ENCODE measurements around the gene CNGB1. TPM values are rescaled to one million over a fixed set of nuclear protein-coding genes. Genes with fewer than 3 reads are reported as not detected.
A peak's percentile ranks its signal among the peaks of the same experiment; 100 is the strongest.

CNGB1 gene
- polyA plus RNA-seq, 2 of the 4 experiments (the other 2 are of a cell fraction) = 0.23 to 0.39 TPM

DNA sequence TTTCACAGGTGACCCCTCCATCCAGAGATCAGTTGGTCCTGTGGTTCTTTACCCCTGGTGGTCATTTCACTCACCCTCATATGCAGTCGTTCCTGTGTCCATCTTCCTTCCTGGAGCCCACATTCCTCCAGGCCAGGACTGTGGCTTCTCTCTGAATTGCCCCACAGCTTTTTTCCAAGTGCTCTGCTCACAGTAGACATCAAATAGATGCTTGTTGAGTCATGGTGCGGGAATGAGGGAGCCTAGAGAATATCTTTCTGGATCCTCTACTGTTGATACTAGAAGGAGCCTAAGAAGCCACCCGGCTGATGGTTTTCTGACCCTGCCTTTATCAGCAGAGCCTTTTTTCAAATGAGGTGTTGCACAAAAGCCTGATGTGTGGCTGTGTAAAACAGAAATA, 40.7 kb upstream of the CNGB1 start:
- no peak overlapping the region for H3K4me2 ChIP-seq
- ATAC-seq = peak; percentile 43 to 74; a peak in 4 of 6 replicates
- WGBS (ENCODE audit: missing lambda C conversion rate) = 53% methylated on average over 3 of the region's 3 CpGs
- ChIA-PET POLR2A (no interaction called here), CTCF (interaction anchor here (1.2 to 1.4 kb wide), 2 partner anchors 9 to 148 kb away, joined by 3 read pairs; no protein-coding TSS in a partner anchor)
- peaks cover 21% of the 10 kb centered on the region for H3K4me1 ChIP-seq
- TF ChIP-seq RFX5 (IDR thresholded peaks at IDR 0.05) (no peak), JUNB (IDR thresholded peaks at IDR 0.05) (no peak), CBX2 (IDR thresholded peaks at IDR 0.05; ENCODE audit: borderline replicate concordance, low read depth) (no peak), JUN (IDR thresholded peaks at IDR 0.05) (no peak), KDM5A (IDR thresholded peaks at IDR 0.05) (no peak), FOSB (CRISPR knock-in tag; IDR thresholded peaks at IDR 0.05) (no peak)
- H3K4me3 ChIP-seq = no peak overlapping the region
- no peak for FAIRE-seq
- peak overlapping the region in 1 of 2 experiments; percentile 39; a peak in 1 of 6 replicates for H3K27ac ChIP-seq
- H3K9me3 ChIP-seq = 0 out of 3 replicates have a peak, but pooled peaks cover under 1% of the 10 kb centered on the region
- no peak for DNase-seq (ENCODE audit: low read depth in 1 of 2, low spot score in 1 of 2)

DNA sequence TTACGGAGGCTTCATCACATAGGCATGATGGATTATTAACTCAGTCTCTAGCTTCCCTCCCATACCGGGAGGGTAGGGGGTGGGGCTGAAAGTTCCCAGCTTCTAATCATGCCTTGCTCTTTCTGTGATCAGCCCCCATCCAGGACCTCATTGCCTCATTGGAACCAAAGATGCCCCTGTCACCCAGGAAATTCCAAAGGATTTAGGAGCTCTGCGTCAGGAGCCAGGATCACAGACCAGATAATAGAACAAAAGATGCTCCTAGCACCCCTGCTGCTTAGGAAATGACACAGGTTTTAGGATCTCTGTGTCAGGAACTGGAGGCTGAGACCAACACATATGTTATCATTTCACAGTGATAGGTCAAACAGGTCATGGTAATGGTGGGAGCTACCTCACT, 40.0 kb upstream of the CNGB1 start:
- H3K27ac ChIP-seq = no peak overlapping the region; a peak in 1 of 6 replicates
- H3K9me3 ChIP-seq = 0 out of 3 replicates have a peak, but pooled peaks cover 3% of the 10 kb centered on the region
- no peak for TF ChIP-seq CEBPB (IDR thresholded peaks at IDR 0.05)
- TF ChIP-seq RARB (CRISPR knock-in tag; IDR thresholded peaks at IDR 0.05) = no peak
- TF ChIP-seq, protein P1, sequence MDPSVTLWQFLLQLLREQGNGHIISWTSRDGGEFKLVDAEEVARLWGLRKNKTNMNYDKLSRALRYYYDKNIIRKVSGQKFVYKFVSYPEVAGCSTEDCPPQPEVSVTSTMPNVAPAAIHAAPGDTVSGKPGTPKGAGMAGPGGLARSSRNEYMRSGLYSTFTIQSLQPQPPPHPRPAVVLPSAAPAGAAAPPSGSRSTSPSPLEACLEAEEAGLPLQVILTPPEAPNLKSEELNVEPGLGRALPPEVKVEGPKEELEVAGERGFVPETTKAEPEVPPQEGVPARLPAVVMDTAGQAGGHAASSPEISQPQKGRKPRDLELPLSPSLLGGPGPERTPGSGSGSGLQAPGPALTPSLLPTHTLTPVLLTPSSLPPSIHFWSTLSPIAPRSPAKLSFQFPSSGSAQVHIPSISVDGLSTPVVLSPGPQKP (IDR thresholded peaks at IDR 0.05; ENCODE audit: low read depth, low read length) = no peak
- no peak for TF ChIP-seq HOXA7 (CRISPR knock-in tag; IDR thresholded peaks at IDR 0.05)
- TF ChIP-seq ESRRA (IDR thresholded peaks at IDR 0.05; ENCODE audit: borderline replicate concordance, low read length) = no peak
- TF ChIP-seq BHLHE40 (IDR thresholded peaks at IDR 0.05; ENCODE audit: low read depth, low read length) = no peak
- TF ChIP-seq HDAC2 (IDR thresholded peaks at IDR 0.05) = no peak
- TF ChIP-seq, protein P2, sequence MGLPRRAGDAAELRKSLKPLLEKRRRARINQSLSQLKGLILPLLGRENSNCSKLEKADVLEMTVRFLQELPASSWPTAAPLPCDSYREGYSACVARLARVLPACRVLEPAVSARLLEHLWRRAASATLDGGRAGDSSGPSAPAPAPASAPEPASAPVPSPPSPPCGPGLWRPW (IDR thresholded peaks at IDR 0.05) = no peak
- no peak for TF ChIP-seq GATA3 (IDR thresholded peaks at IDR 0.05; ENCODE audit: borderline replicate concordance)
- TF ChIP-seq FOXS1 (CRISPR knock-in tag; IDR thresholded peaks at IDR 0.05) = no peak
- no peak for TF ChIP-seq NPAS2 (CRISPR knock-in tag; IDR thresholded peaks at IDR 0.05; ENCODE audit: borderline replicate concordance)
- TF ChIP-seq SMC3 (IDR thresholded peaks at IDR 0.05) = no peak
- no peak for TF ChIP-seq KDM5A (IDR thresholded peaks at IDR 0.05)
- no peak for TF ChIP-seq NFE2L2 (conservative IDR thresholded peaks at IDR 0.05; ENCODE audit: low read length)
- TF ChIP-seq, protein P3, sequence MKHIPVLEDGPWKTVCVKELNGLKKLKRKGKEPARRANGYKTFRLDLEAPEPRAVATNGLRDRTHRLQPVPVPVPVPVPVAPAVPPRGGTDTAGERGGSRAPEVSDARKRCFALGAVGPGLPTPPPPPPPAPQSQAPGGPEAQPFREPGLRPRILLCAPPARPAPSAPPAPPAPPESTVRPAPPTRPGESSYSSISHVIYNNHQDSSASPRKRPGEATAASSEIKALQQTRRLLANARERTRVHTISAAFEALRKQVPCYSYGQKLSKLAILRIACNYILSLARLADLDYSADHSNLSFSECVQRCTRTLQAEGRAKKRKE (CRISPR knock-in tag; IDR thresholded peaks at IDR 0.05; ENCODE audit: low read depth) = no peak
- TF ChIP-seq, protein P4, sequence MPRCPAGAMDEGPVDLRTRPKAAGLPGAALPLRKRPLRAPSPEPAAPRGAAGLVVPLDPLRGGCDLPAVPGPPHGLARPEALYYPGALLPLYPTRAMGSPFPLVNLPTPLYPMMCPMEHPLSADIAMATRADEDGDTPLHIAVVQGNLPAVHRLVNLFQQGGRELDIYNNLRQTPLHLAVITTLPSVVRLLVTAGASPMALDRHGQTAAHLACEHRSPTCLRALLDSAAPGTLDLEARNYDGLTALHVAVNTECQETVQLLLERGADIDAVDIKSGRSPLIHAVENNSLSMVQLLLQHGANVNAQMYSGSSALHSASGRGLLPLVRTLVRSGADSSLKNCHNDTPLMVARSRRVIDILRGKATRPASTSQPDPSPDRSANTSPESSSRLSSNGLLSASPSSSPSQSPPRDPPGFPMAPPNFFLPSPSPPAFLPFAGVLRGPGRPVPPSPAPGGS (IDR thresholded peaks at IDR 0.05) = no peak
- TF ChIP-seq MYC (IDR thresholded peaks at IDR 0.05; ENCODE audit: borderline replicate concordance, low read length) = no peak
- TF ChIP-seq, protein P5, sequence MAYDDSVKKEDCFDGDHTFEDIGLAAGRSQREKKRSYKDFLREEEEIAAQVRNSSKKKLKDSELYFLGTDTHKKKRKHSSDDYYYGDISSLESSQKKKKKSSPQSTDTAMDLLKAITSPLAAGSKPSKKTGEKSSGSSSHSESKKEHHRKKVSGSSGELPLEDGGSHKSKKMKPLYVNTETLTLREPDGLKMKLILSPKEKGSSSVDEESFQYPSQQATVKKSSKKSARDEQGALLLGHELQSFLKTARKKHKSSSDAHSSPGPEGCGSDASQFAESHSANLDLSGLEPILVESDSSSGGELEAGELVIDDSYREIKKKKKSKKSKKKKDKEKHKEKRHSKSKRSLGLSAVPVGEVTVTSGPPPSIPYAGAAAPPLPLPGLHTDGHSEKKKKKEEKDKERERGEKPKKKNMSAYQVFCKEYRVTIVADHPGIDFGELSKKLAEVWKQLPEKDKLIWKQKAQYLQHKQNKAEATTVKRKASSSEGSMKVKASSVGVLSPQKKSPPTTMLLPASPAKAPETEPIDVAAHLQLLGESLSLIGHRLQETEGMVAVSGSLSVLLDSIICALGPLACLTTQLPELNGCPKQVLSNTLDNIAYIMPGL (CRISPR knock-in tag; IDR thresholded peaks at IDR 0.05; ENCODE audit: borderline replicate concordance) = no peak
- no peak for TF ChIP-seq EHF (CRISPR knock-in tag; IDR thresholded peaks at IDR 0.05)
- 77% methylated on average over 3 of the region's 3 CpGs for WGBS (ENCODE audit: missing lambda C conversion rate)
- H3K4me1 ChIP-seq = peaks cover 18% of the 10 kb centered on the region
- FAIRE-seq (no peak), DNase-seq (ENCODE audit: low read depth in 1 of 2, low spot score in 1 of 2) (no peak), ATAC-seq (no peak)
- H3K4me3 ChIP-seq = no peak overlapping the region
- POLR2A ChIA-PET = no interaction called here
- CTCF ChIA-PET = interaction anchor here (0.8 to 3.9 kb wide), 10 partner anchors 8 to 434 kb away, joined by 3 to 17 read pairs (median 3); no protein-coding TSS in a partner anchor
- no peak overlapping the region for H3K4me2 ChIP-seq
